Natural killer cell (primary cell): ENCODE results near the gene TEX52. TPM values are rescaled to one million over a fixed set of nuclear protein-coding genes. Genes with fewer than 3 reads are reported as not detected.

ENCODE experiments used
- ATAC-seq, 3 donors: fragments of 150-1000 bp in 2 of 3; fragments of 200-7000 bp in 1 of 3; cut with Tn5 transposase; 1 replicate in 1 of 3; 2 replicates in 2 of 3; pipeline ENCODE4 v1.10.0; 2021; ENCODE audit warnings: mild to moderate bottlenecking in 2 of 3, moderate library complexity in 2 of 3
- DNase-seq, 2 donors: peaks; one replicate each; pipeline versions ENCODE4 v3.0.0 to v3.0.0-alpha.2; 2013 to 2021; ENCODE audit warnings: mixed read lengths in 1 of 2
- H3K27ac ChIP-seq: one replicate; pipeline ENCODE4 v1.5.1; 2013; ENCODE audit warnings: mild to moderate bottlenecking, low read length
- H3K27me3 ChIP-seq: one replicate; pipeline ENCODE4 v1.6.1; 2013; ENCODE audit warnings: low read length; ENCODE audit not compliant: control insufficient read depth, insufficient read depth
- H3K36me3 ChIP-seq: one replicate; pipeline ENCODE4 v1.6.1; 2013; ENCODE audit warnings: low read length; ENCODE audit not compliant: control insufficient read depth, insufficient read depth
- H3K4me1 ChIP-seq: one replicate; pipeline ENCODE4 v1.6.1; 2013; ENCODE audit warnings: low read length; ENCODE audit not compliant: control insufficient read depth, insufficient read depth
- H3K4me3 ChIP-seq: one replicate; pipeline ENCODE4 v1.5.1; 2013; ENCODE audit warnings: low read length
- H3K9me3 ChIP-seq: one replicate; pipeline ENCODE4 v1.6.1; 2013; ENCODE audit warnings: low read length; ENCODE audit not compliant: control insufficient read depth, insufficient read depth
- H3K27ac Mint-ChIP-seq, 2 donors: one replicate each; pipeline ENCODE4 v1.8.0; 2022; ENCODE audit warnings: mild to moderate bottlenecking in 2 of 2, mixed read lengths in 2 of 2, moderate library complexity in 1 of 2
- H3K27me3 Mint-ChIP-seq, 2 donors: one replicate each; pipeline ENCODE4 v1.8.0; 2022; ENCODE audit warnings: low read depth in 2 of 2, mixed read lengths in 2 of 2
- H3K36me3 Mint-ChIP-seq: one replicate; pipeline ENCODE4 v1.8.0; 2022; ENCODE audit warnings: mixed read lengths
- H3K4me1 Mint-ChIP-seq, 2 donors: one replicate each; pipeline ENCODE4 v1.8.0; 2022; ENCODE audit warnings: mixed read lengths in 2 of 2
- H3K4me3 Mint-ChIP-seq: one replicate; pipeline ENCODE4 v1.8.0; 2022; ENCODE audit warnings: mild to moderate bottlenecking, moderate library complexity, mixed read lengths
- H3K9me3 Mint-ChIP-seq, 2 donors: one replicate each; pipeline ENCODE4 v1.8.0; 2022; ENCODE audit warnings: mixed read lengths in 2 of 2
- WGBS: methylation state at CpG from one replicate; pipeline ENCODE4 v1.1.7; 2013; ENCODE audit warnings: missing lambda C conversion rate; ENCODE audit not compliant: insufficient coverage; 5-methylcytosine and 5-hydroxymethylcytosine counted together
- intact Hi-C: fragments of 100-400 bp; cut with micrococcal nuclease; formaldehyde crosslinking; loops from one replicate; pipeline ENCODE4 v1.14.2; 2022
- total RNA-seq, 4 donors: library from RNA; stranded (reverse); fragments of 120-200 nt in 1 of 4; gene quantifications; one replicate each; pipeline versions ENCODE4 v1.2.3 to v1.2.4, GENCODE V29; 2013 to 2022
- TF ChIP-seq, protein P1 (sequence below): fragments of 200-600 bp; IDR thresholded peaks from one replicate; pipeline ENCODE4 v1.8.0; 2022; ENCODE audit warnings: antibody characterized with exemption

The TEX52 gene
- total RNA-seq, 3 donors from 2014 or later (not counting 1 experiment from before 2014, with no cell fraction given), result not detected

GRCh38 chr12:2801044-2801783 lies 55.6 kb downstream of the TEX52 start:
- intact Hi-C loops, result no loop called here

GRCh38 chr12:2800046-2800570 lies 56.7 kb downstream of the TEX52 start:
- TF ChIP-seq, protein P1, sequence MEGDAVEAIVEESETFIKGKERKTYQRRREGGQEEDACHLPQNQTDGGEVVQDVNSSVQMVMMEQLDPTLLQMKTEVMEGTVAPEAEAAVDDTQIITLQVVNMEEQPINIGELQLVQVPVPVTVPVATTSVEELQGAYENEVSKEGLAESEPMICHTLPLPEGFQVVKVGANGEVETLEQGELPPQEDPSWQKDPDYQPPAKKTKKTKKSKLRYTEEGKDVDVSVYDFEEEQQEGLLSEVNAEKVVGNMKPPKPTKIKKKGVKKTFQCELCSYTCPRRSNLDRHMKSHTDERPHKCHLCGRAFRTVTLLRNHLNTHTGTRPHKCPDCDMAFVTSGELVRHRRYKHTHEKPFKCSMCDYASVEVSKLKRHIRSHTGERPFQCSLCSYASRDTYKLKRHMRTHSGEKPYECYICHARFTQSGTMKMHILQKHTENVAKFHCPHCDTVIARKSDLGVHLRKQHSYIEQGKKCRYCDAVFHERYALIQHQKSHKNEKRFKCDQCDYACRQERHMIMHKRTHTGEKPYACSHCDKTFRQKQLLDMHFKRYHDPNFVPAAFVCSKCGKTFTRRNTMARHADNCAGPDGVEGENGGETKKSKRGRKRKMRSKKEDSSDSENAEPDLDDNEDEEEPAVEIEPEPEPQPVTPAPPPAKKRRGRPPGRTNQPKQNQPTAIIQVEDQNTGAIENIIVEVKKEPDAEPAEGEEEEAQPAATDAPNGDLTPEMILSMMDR, result no peak
- H3K27me3 Mint-ChIP-seq, result no peaks in the 10 kb centered on the region
- peaks cover 10 to 18% of the 10 kb centered on the region in 2 donors for H3K4me1 Mint-ChIP-seq
- no peak overlapping the region for H3K27ac Mint-ChIP-seq
- WGBS, result 98% methylated on average over 3 of the region's 3 CpGs
- ATAC-seq, result no peak
- H3K4me3 Mint-ChIP-seq, result no peak overlapping the region
- intact Hi-C loops, result no loop called here
- no peak for DNase-seq
- Histone ChIP-seq H3K4me1 (peaks cover 8% of the 10 kb centered on the region), H3K9me3 (no peaks in the 10 kb centered on the region), H3K27me3 (no peaks in the 10 kb centered on the region), H3K27ac (no peak overlapping the region), H3K4me3 (no peak overlapping the region), H3K36me3 (peaks cover 53% of the 10 kb centered on the region)
- H3K36me3 Mint-ChIP-seq, result no peaks in the 10 kb centered on the region
- H3K9me3 Mint-ChIP-seq, result no peaks in the 10 kb centered on the region

More at GRCh38 chr12:2801044-2801783, 55.6 kb downstream of the TEX52 start:
- Mint-ChIP-seq H3K4me3 (no peak overlapping the region), H3K36me3 (no peaks in the 10 kb centered on the region), H3K4me1 (peaks cover 8 to 13% of the 10 kb centered on the region in 2 donors), H3K27me3 (no peaks in the 10 kb centered on the region), H3K27ac (no peak overlapping the region), H3K9me3 (no peaks in the 10 kb centered on the region)
- ATAC-seq (no peak), DNase-seq (no peak)
- TF ChIP-seq, protein P1, result no peak
- Histone ChIP-seq H3K4me3 (no peak overlapping the region), H3K9me3 (no peaks in the 10 kb centered on the region), H3K4me1 (peaks cover 4% of the 10 kb centered on the region), H3K27me3 (no peaks in the 10 kb centered on the region), H3K36me3 (peaks cover 53% of the 10 kb centered on the region), H3K27ac (no peak overlapping the region)
- 96% methylated on average over 15 of the region's 16 CpGs for WGBS

Other genes starting within 250 kb of the TEX52 start
- gene FKBP4, start 62.1 kb downstream of the TEX52 start, total RNA-seq, result 10 to 100 TPM; 28.1 to 43.0 (median 29.6) TPM
- gene ITFG2, start 44.4 kb downstream of the TEX52 start, total RNA-seq, result 10 to 100 TPM; 58.6 to 72.0 (median 59.9) TPM
- gene NRIP2, start 22.0 kb downstream of the TEX52 start, total RNA-seq, result not detected
- gene FOXM1, start 20.1 kb upstream of the TEX52 start, total RNA-seq, result 1 to 10 TPM; 1.8 to 3.6 (median 2.6) TPM
- 10 to 100 TPM in 1 of 3 donors, 1 to 10 TPM in 2; 9.2 to 13.6 (median 9.4) TPM for gene RHNO1, start 20.2 kb upstream of the TEX52 start, total RNA-seq
- 1 to 10 TPM; 5.1 to 8.7 (median 6.2) TPM for gene TULP3, start 33.9 kb upstream of the TEX52 start, total RNA-seq
- gene TEAD4, start 102.4 kb upstream of the TEX52 start, total RNA-seq, result not detected
- 1 to 10 TPM in 2 of 3 donors, under 1 TPM in 1; 0.86 to 1.6 (median 1.1) TPM for gene TSPAN9, start 220.3 kb upstream of the TEX52 start, total RNA-seq